ENCODE measurements around the gene IRGQ.
"Not testable (repeated sequence)": the region's sequence is repeated elsewhere in the genome, so short reads cannot be mapped to it uniquely, and the experiment has no call there.

IRGQ gene

GRCh38 chr19:43597876-43598275, 1.9 kb upstream of the IRGQ start:
- no peak for DNase-seq

GRCh38 chr19:43596842-43597461, 1.0 kb upstream of the IRGQ start:
- DNase-seq = no peak

GRCh38 chr19:43595605-43595998, 332 bp downstream of the IRGQ start:
- DNase-seq = no peak

GRCh38 chr19:43594710-43595604, 977 bp downstream of the IRGQ start:
- DNase-seq = peak; percentile 33

GRCh38 chr19:43594081-43594697, 1.7 kb downstream of the IRGQ start:
- DNase-seq = no peak

- no peak for DNase-seq
Measured at GRCh38 chr19:43592800-43593350, 3.1 kb downstream of the IRGQ start.

- no peak for DNase-seq
Measured at GRCh38 chr19:43591904-43592772, 3.8 kb downstream of the IRGQ start.

GRCh38 chr19:43589678-43590077, 6.3 kb downstream of the IRGQ start:
- DNase-seq = no peak

GRCh38 chr19:43589277-43589676, 6.7 kb downstream of the IRGQ start:
- DNase-seq = no peak

- not testable (repeated sequence) for DNase-seq
Measured at GRCh38 chr19:43587029-43587428, 8.9 kb downstream of the IRGQ start.

GRCh38 chr19:43586346-43586745, 9.6 kb downstream of the IRGQ start:
- DNase-seq = no peak

- no peak for DNase-seq
Measured at GRCh38 chr19:43584484-43584883, 11.4 kb downstream of the IRGQ start.

GRCh38 chr19:43582495-43582894, 13.4 kb downstream of the IRGQ start:
- no peak for DNase-seq

GRCh38 chr19:43581467-43581866, 14.5 kb downstream of the IRGQ start:
- DNase-seq = no peak

GRCh38 chr19:43578787-43579186, 17.1 kb downstream of the IRGQ start:
- no peak for DNase-seq

GRCh38 chr19:43575955-43576878, 19.7 kb downstream of the IRGQ start:
- DNase-seq = no peak

- peak; percentile 98 for DNase-seq
Measured at GRCh38 chr19:43575156-43575950, 20.6 kb downstream of the IRGQ start, which contains the start of the genes PINLYP and XRCC1. Gene PINLYP (plus strand): TSS chr19:43575801. CDS start chr19:43577192, 1,391 bp downstream. Gene XRCC1 (minus strand): TSS chr19:43575527. CDS start chr19:43575458, 69 bp downstream.

GRCh38 chr19:43574424-43575155, 21.3 kb downstream of the IRGQ start:
- DNase-seq = no peak

GRCh38 chr19:43572171-43572588, 23.8 kb downstream of the IRGQ start:
- DNase-seq = no peak
